ENCODE results near the gene OTUD5.
"Not testable (repeated sequence)": the region's sequence is repeated elsewhere in the genome, so short reads cannot be mapped to it uniquely, and the experiment has no call there.

Gene OTUD5, protein sequence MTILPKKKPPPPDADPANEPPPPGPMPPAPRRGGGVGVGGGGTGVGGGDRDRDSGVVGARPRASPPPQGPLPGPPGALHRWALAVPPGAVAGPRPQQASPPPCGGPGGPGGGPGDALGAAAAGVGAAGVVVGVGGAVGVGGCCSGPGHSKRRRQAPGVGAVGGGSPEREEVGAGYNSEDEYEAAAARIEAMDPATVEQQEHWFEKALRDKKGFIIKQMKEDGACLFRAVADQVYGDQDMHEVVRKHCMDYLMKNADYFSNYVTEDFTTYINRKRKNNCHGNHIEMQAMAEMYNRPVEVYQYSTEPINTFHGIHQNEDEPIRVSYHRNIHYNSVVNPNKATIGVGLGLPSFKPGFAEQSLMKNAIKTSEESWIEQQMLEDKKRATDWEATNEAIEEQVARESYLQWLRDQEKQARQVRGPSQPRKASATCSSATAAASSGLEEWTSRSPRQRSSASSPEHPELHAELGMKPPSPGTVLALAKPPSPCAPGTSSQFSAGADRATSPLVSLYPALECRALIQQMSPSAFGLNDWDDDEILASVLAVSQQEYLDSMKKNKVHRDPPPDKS

DNA sequence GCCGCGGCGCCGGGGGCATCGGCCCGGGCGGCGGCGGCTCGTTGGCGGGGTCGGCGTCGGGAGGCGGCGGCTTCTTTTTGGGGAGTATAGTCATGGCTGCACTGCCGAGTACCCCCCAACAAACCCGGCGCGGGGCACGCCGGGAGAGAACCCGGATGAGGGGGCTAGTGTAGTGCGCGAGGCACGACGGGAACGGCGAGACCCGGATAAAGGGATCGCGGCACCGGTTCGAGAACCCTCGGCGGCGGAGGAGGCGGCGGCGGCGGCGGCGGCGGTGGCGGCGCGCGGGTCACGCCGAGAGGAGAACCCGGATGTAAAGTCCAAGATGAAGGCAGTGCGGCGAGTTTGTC lies at the start of gene OTUD5:
Gene OTUD5 (minus strand): TSS at position 131 of the 350 bp plus-strand sequence. CDS start 37 bp downstream, at position 94.
- peak; percentile 62 to 69 for DNase-seq

DNA sequence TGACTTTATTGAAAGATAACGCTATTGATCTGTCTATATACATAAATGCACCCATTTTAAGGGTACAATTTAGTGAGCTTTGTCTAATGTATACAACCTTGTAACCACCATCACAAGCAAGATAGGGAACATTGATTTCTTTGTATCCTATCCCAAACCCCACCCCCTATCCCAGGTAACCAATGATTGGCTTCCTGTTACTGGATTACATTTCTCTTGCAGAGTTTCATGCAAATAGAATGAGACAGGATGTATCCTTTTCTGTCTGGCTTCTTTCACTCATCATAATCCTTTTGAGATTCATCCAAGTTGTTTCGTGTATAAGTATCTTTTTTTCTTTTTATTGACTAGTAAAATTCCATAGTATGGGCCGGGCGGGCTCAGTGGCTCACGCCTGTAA lies 46.3 kb upstream of the OTUD5 start:
- no peak for DNase-seq

DNA sequence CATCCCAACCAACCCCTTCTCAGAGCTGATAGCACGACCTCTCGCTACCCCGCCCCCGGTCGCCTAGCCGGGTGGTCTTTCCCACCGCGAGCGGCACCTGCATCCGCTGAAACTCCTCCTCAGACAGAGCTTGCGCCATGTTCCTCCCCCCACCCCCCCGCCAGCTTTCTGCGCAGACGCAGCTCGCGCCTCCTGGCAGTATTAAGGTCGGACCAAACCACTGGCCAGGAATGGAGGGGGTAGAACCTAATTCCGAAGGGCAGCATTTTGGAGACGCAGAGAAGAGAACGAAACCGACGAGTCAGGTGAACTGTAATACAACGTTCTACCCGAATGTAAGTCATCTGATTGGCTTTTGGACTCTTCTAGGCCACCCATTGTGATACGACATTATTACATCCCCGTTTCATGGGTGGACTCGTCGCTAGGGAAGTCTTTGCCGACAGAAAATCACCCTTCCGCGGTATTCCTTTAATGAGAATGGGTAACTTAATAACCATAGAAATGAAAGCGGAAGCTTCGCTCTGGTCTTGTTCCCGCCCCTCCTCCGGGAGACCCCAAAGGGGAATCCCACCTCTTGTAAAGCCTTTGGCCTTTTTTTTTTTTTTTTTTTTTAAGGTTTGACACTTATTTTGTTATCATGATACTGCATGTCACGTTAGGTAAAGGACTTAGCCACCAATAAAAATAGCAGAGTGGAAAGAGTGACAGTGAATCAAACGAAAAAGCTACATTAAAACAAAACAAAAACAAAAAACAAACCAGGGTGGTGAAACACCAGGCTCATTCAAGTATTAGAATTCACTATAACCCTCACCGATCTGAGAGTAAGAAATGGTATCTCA lies 44.9 kb upstream of the OTUD5 start, which contains the start of gene GRIPAP1:
Gene GRIPAP1 (minus strand): TSS at position 174 of the 845 bp plus-strand sequence. CDS start 35 bp downstream, at position 139.
- peak; percentile 74 to 81 for DNase-seq

DNA sequence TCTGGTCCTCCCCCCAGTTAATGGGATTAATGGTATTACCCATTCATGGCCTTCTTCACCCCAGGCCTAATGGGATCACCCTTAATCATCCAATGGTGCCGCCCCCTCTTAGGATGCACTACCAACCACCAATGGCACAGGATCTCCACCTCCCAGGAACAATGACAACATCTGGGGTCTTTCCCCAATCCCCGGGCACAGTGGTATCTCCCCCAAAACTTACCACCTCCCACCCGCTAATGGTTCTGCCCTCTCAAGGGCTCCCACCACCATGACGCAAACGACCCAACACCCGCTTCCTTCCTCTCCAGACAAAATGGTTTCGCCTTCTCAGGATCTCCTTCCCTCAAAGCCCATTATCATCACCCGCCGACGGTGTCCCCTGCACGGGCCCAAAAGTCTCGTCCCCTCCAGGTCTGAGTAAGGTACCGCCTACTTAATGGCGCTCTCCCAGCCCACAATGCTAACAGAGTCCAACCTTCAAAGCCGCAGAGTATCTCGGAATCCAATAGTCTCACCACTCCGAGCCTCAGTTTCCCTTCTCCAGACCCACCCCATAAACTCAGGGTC lies 44.2 kb upstream of the OTUD5 start:
- peak; percentile 34 to 37 for DNase-seq

DNA sequence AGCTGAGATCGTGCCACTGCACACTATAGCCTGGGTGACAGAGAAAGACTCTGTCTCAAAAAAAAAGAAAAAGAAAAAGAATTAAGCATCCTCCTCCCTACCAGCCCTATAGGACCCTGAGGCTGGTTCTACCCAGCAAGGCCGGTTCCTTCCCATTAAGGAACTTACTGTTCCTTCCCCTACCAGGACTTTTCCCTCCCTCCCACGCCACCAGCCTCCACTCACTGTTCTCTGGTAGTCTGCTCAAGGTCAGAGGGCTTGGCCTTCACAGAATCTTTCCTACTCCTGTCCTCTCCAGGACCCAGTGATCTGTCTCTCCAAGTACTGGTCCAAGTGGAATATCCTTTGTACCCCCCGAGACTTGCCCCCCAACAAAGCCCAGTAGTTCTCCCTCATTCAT lies 43.2 kb upstream of the OTUD5 start:
- no peak for DNase-seq

DNA sequence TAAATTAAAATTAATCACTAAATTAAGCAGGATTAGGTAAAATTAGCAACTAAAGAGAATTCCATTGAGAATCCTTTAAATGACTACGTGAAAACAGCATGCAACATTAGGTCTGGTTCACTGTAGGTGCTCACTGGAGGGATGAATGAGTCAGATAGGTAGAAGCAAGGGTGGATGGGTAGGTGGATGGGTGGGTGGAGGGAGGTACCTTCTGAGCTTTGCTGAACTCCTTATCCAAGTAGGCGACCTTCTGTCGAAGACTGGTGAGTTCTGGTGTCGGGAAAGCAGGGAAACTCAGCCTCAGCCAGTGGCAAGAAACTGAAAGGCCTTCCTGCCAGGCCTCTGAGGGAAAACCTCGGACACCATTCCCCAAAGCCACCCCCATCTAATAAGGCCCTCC lies 41.6 kb upstream of the OTUD5 start:
- DNase-seq: peak; percentile 7 to 10

DNA sequence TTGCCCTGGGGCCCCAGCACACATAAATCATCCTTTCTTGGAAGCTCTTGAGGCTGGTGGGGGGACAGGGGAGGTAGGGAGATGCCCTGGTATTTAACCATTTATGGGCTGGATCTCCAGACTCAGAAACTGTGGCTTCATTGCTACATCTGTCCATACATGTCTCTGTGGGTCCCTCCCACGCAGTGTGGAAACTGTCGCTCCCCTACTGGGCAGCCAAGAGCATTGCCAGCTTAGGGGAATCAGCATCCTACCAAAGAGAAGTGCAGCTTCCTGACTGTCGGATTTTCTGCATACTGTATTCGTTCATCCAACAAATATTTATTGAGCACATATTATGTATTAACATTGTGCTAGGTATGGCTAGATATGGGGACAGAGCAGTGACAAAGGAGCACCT lies 41.0 kb upstream of the OTUD5 start:
- no peak for DNase-seq

DNA sequence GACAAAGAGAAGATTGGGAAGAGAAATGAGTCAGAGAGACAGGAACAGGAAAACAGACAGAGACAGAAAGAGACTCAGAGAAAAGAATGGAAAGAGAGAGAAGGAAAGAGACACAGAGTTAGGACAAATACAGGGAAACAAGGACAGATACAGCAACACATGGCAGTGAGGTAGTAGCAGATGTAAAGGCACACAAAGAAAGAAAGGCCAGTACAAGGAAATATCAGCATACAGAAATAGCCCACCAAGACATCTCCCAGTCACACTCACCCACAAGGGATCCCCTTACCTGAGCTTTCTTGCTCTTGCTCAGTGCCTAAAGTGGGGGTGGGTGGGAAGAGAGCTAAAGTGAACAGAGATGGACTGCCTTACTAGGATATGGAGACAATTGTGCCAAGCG lies 40.5 kb upstream of the OTUD5 start:
- no peak for DNase-seq

DNA sequence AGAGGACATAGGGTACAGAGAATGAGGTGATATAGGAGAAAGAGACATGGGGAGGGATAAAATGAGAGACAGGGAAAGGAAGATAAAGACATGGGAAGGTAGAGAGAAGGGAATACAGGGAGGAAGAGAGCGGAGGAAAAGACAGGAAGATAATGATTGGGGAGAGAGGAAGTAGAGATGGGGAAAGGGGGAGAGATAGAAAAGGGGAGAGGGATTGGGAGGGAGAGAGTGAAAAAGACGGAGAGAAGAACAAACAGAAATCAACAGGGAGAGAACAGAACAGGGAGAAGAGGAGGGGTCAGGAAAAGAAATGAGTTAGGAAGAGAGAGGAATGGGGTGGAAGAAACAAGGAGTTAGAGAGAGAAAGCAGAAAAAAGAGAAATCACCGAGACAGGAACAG lies 40.0 kb upstream of the OTUD5 start:
- no peak for DNase-seq

DNA sequence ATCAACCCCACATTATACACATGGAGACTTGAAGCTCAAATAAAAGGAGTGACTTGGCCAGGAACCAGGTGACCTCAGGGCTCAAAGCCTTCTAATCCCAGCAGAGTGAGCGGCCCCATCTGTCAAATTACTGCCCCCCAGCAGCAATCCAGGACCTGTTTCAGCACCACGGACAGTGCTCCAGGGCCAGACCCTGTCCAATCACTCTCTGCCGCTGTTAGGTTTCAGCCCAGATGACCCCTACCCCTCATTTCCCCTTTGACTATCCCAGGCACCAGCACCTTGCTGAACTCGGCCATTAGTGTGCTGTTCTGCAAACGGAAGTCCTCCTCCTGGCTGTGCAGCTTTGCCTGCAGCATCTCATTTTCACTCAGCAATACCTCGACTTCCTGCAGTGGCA lies 39.6 kb upstream of the OTUD5 start:
- no peak for DNase-seq

DNA sequence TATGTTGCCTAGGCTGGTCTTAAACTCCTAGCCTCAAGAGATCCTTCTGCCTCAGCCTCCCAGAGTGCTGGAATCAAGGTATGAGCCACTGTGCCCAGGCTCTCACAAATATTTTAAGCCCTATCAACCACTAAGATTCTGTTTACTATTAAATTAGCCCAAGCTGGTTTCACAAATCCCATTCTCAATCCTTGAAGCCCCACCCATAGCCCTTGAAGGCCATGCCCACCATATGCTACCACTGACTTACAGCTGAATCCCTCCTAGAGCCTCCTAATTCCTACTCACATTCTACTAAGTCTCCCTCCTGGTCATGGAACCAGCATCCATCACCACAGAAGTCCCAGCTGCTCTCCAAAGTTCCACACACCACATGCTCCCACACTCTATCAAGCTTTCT lies 34.9 kb upstream of the OTUD5 start:
- DNase-seq: no peak

DNA sequence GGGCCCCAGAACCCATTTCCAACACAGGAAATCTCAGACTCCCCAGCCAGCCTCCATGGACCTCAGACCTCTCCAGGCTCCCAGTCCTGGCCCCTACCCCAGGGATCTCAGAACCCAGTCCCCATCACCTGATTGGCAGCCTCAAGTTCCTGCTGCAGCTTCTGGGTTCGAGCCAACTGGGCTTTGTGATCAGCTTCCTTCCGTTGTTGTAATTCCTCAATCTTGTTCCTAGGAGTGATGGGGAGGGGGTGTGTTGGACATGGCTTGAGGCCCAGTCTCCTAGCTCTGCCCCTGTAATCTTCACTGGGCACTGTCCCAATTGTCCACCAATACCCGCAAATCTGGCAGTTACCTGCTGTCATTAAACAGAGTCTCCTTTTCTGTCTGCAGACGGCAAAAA lies 32.1 kb upstream of the OTUD5 start:
- DNase-seq: no peak

DNA sequence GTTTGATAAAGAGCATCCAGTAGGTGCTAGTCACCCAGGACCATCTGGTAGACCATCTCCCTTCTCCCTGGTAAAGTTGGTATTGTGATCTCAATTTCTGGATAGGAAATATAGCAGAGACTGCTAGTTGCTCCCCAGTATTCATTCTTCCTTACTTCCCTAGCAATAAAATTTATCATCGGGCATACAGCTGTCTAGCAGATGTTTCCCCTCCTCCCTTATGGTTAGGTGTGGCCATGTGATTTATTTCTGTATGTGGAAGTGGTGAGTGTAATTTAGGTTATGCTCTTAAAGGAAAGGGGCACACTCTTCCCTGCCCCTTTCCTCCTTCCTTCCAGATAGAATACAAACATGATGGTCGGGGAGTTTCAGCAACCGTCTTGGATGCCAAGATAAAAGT lies 26.5 kb upstream of the OTUD5 start:
- DNase-seq: no peak

DNA sequence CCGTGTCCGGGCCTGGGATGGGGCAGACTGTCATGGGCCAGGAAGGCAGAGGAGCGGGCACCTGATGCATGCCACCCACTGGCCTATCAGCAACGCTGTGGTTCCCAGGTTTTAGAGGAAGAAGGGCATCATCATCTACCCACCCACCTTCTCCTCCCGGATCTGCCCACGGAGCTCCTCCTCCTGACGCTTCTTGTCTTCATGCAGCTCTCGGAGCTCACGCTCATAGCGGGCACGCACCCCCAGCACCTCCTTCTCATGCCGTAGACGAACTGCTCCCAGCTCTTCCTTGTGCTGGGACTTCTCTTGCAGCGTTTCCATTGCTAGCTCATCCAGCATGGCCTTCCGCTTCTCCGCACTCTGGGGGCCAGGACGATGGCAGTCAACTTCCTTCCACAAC lies 25.7 kb upstream of the OTUD5 start:
- DNase-seq: no peak

DNA sequence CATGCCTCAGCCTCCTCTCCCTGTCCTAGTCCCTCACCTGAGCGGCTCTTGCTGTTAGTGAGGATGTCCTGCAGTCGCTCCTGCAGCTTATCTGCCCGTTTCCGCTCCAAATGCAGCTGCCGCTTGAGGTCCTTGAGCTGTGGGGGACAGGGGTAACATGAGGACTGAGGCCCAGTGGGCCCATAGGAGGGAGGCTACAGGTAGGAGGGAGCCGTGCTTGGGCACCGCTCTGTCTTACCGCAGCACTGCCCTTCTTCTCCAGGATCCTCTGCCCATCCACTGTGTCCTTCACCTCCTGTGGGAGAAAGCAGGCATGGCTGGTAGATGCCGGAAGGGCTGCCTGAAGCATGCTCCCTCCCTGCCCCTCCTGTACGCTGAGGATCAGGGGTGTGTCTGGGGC lies 23.8 kb upstream of the OTUD5 start:
- no peak for DNase-seq

DNA sequence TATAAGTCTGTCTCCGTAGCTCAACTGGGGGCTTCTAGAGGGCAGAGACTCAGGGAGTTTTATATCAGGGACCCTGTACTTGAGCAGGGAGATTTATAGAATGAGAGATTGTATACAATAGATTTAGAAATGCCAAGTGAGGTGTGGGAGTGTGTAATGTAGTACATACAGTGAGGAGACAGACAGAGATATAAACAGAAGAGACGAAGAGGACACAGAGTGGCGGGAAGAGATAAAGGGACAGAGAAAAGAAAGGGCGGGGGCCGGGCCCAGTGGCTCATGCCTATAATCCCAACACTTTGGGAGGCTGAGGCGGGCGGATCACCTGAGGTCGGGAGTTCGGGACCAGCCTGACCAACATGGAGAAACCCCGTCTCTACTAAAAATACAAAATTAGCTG lies 22.9 kb upstream of the OTUD5 start:
- not testable (repeated sequence) for DNase-seq

DNA sequence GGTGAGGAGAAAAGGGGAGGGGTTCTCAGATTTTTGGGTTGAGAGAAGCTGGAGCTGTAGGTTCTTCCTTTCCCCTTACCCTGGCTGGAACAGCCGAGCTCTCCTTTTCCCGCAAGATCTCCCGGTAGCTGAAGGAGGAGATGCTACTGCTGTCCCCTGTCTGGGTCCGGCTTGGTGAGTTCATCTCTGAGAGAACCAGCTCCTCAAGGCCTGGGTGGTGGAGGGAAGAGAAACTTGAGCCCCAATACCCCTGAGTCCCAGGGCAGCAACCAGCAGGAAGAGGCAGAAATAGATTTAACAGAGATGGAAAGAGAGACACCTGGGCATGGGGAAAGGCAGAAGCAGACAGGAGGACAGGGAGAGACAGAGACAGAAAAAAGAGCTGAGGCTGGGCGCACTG lies 20.8 kb upstream of the OTUD5 start:
- DNase-seq: no peak

DNA sequence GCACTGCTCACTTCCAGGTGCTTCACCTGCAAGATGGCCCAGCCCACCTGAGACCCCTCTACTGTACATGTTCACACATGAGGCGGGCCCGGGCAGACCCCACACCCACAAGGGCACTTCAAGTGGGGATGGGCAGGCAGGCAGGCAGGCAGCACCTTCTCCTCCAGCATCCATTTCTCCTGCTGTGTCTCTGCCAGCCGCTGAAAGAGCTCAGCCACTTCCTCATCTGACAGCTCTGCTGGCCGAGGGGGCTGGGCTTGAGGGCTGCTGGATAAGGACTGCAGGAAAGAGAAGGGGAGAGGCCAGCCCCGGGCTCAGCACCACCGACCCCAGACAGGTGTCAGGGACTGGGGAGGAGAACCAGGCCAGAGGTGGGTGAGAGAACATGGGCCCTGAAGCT lies 18.7 kb upstream of the OTUD5 start:
- DNase-seq: no peak

DNA sequence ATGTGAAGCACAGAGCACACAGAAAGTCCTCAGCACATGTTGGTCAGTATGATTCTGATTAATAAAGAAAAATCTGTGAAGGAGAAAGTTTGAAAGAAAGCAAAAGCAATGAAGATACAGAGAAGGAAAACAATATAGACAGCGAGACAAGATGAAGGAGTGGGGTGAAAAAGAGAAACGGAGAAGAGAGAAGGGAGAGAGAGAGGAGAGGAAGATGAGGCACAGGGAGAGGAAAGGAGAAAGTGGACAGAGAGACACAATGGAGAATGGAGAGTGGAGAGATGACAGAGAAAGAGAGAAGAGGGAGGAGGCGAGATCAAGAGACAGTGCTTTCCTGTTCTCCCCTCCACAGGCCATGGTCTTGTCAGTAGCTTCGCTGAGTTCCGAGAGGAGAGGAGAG lies 18.1 kb upstream of the OTUD5 start:
- DNase-seq: no peak

DNA sequence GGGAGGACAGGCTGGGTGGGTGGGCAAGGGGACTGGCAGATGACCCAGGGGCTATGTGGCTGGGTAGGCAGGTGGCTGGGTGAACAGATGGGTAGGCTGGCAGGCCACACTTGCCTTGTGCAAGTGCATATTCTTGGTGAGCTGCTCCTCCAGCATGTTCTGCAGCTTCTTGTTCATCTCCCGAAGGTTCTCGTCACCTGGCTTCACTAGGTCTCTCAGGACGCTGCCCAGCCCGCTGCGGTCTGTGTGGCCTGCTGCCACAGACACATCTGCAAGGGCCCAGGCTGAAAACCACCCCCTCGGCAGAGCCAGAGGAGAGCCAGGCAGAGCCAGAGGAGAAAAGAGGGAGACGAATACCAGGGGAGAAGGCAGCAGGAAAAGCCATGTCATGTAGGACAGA lies 17.6 kb upstream of the OTUD5 start:
- DNase-seq: no peak

DNA sequence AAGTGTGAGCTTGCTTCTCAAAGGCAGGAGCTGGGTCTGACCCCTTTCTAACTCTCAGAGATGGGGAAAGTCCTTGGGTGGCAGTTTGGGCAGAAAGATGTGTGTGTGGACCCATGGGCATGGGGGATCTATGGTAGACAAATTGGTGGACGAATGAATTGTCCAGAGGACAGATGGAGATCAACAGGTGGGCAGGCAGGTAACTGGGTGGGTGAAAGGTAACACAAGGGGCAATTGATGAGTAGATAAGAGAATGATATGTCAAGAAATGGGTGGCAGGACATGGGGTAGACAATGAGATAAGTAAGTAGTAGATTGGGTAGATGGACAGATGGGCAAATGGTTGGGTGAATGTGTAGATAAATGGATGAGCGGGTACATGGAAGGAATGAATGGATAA lies 17.2 kb upstream of the OTUD5 start:
- DNase-seq: no peak

DNA sequence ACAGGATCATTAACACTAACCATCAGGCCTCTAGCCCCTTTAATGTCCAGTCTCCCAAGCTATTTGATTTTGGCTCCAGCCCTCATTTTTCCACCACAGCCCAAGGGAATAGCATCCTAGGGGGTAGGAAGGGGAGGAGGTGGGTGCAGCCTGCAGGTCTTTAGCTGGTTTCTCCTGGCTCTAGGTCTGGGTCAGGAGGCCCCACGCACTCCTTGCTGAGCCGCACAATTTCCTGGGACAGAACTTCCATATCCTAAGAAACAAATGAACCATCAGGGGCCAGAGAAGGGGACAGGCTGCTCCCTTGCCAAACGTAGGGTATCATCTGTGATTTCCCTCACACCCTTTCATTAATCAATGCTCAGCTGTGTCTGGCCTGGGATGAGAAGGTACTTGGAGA lies 16.6 kb upstream of the OTUD5 start:
- no peak for DNase-seq
